ENCODE measurements around the gene RAPGEF3.

DNA sequence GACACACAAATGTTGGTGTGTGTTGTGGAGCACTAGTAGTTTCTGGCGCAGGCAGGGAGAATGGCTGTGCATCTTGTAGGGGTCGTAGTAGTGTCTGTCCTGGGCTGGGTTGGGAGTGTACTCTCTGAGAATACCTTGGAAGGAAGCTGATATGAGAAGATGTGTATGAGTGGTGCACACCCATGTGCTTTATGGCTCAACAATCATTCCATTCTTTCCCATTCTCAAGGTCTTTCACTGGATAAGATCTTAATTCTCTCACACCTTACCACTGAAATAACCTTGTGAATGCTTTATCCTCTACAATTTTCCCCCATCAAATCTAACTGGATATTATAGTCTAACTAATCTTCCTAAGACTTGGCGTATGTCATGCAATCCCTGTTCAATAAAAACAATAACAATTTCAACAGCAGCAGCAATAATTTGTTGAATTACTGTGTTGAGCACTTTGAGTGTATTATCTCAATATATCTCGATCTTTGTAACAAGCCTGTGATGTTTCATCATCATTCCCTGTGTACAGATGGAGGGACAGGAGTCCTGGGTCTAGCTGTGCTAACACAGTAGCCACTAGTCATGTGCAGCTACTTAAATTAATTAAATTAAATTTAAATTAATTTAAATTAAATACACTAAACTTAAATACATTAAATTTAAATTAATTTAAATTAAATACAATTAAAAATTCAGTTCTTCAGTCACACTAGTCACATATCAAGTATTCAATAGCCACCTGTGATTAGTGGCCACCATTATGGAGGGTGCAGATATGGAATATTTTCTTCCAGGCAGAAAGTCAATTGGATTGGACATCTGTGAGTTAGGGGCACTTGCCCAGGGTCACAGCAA is 10.8 kb upstream of the RAPGEF3 start:
- TF ChIP-seq EZH2 (IDR thresholded peaks at IDR 0.05; ENCODE audit: borderline replicate concordance, low read length), result no peak
- TF ChIP-seq, protein P1, sequence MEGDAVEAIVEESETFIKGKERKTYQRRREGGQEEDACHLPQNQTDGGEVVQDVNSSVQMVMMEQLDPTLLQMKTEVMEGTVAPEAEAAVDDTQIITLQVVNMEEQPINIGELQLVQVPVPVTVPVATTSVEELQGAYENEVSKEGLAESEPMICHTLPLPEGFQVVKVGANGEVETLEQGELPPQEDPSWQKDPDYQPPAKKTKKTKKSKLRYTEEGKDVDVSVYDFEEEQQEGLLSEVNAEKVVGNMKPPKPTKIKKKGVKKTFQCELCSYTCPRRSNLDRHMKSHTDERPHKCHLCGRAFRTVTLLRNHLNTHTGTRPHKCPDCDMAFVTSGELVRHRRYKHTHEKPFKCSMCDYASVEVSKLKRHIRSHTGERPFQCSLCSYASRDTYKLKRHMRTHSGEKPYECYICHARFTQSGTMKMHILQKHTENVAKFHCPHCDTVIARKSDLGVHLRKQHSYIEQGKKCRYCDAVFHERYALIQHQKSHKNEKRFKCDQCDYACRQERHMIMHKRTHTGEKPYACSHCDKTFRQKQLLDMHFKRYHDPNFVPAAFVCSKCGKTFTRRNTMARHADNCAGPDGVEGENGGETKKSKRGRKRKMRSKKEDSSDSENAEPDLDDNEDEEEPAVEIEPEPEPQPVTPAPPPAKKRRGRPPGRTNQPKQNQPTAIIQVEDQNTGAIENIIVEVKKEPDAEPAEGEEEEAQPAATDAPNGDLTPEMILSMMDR (conservative IDR thresholded peaks at IDR 0.05 in 1 of 2, IDR thresholded peaks at IDR 0.05 in 1 of 2; ENCODE audit: extremely low read depth in 1 of 2, insufficient read depth in 1 of 2, low read depth in 1 of 2, low read length in 2 of 2), result no peak
